HG03175 (cell line): ENCODE results near the gene MYOC.
A peak's percentile ranks its signal among the peaks of the same experiment; 100 is the strongest.
"Not testable (repeated sequence)": the region's sequence is repeated elsewhere in the genome, so short reads cannot be mapped to it uniquely, and the experiment has no call there.

Source experiments
- ATAC-seq: cut with Tn5 transposase; IDR thresholded peaks from one replicate; pipeline ENCODE4 v1.9.1; 2021; ENCODE audit warnings: mild to moderate bottlenecking, moderate library complexity; ENCODE audit not compliant: unreplicated experiment

Gene MYOC

DNA sequence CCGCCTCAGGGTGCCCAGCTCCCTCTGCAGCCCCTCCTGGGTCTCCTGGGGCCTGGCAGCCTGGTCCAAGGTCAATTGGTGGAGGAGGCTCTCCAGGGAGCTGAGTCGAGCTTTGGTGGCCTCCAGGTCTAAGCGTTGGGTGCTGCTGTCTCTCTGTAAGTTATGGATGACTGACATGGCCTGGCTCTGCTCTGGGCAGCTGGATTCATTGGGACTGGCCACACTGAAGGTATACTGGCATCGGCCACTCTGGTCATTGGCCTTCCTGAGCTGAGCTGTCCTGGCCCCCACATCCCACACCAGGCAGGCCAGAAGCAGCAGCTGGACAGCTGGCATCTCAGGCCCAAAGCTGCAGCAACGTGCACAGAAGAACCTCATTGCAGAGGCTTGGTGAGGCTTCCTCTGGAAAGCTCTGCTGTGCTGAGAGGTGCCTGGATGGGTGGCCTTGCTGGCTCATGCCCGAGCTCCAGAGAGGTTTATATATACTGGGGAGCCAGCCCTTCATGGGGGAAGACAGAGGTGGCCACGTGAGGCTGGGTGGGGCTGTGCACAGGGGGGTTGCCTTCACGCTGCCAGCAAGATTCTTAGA is at the start of gene MYOC:
MYOC (minus strand) TSS at position 455 of the 589 bp plus-strand sequence; CDS start at position 378, 77 bp downstream.
- no peak for ATAC-seq

DNA sequence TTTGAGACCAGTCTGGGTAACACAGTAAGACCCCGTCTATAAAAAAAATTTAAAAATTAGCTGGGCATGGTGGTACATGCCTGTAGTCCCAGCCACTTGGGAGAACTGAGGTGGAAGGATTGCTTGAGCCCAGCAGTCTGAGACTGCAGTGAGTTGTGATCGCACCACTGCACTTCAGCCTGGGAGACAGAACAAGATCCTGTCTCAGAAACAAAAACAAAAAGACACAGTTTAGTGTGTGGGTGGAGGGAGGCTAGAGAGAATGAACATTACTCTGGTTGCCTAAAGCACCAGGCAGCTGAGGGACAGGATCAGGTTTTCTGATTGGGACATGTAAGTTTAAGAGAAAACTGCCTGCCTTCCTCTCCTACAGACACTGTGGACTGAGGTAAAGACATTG is 47.0 kb upstream of the MYOC start:
- no peak for ATAC-seq

DNA sequence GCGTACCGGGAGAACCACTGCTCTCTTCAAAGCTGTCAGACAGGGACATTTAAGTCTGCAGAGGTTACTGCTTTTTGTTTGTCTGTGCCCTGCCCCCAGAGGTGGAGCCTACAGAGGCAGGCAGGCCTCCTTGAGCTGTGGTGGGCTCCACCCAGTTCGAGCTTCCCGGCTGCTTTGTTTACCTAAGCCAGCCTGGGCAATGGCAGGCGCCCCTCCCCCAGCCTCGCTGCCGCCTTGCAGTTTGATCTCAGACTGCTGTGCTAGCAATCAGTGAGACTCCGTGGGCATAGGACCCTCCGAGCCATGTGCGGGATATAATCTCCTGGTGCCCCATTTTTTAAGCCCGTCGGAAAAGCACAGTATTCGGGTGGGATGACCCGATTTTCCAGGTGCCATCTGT is 43.3 kb upstream of the MYOC start:
- ATAC-seq = not testable (repeated sequence)

DNA sequence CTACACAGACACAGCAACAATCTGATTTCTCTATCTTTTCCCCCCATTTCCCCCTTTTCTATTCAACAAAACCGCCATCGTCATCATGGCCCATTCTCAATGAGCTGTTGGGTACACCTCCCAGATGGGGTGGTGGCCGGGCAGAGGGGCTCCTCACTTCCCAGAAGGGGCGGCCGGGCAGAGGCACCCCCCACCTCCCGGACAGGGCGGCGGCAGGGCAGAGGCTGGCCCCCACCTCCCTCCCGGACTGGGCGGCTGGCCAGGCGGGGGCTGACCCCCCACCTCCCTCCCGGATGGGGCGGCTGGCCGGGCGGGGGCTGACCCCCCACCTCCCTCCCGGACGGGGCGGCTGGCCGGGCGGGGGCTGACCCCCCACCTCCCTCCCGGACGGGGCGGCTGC is 41.1 kb upstream of the MYOC start:
- not testable (repeated sequence) for ATAC-seq

DNA sequence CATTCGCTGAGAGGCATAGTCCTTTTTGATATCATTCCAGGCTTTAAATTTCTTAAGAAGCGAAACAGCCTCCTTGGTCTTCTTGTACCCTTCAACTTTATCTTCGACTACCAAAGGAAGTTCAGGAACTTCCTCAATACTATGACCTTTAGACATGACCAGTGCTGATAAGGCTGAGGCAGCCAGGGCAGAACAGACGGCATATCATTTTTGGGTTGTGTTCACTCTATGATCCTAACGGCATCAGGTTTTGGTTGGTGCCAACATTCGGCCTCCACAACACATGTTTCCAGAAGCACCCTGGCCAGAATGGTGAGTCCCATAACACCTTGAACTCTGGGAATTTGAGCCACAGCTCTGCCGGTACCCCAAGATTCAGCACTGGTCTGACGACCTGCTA is 31.4 kb upstream of the MYOC start:
- ATAC-seq = no peak

DNA sequence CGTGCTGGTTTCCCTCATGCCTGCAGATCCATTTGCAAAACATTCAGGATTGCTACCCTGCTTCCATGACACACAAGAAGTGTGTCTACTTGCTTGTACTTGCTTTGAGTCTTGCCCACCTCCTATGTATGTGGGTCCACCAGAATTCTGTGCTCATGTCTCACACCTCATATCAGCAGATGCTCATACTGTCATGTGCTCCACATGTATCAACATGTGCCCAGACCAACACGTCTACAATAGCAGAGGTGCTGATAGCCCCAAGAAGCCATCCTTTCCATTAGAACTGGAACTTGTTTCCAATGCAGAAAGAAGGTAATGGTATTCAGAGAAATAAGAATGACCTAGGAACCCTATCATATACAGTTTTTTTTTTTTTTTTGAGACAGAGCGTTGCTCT is 27.9 kb upstream of the MYOC start:
- ATAC-seq = no peak

DNA sequence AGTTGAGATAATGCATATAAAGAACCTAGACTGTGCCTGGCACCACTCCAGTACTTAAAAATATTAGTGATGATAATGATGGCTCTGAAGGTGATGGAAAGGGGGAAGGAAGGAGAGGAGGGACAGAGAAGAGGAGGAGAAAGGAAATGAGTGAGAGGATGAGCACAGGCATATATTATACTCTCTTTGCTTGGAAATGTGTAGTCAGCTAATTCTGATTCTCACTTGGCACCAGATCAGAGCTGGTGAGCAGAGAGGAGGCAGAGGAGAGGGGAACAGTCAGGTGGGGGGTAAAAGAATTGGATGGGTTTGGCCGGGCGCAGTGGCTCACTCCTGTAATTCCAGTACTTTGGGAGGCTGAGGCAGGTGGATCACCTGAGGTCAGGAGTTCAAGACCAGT is 24.3 kb upstream of the MYOC start:
- ATAC-seq = no peak

DNA sequence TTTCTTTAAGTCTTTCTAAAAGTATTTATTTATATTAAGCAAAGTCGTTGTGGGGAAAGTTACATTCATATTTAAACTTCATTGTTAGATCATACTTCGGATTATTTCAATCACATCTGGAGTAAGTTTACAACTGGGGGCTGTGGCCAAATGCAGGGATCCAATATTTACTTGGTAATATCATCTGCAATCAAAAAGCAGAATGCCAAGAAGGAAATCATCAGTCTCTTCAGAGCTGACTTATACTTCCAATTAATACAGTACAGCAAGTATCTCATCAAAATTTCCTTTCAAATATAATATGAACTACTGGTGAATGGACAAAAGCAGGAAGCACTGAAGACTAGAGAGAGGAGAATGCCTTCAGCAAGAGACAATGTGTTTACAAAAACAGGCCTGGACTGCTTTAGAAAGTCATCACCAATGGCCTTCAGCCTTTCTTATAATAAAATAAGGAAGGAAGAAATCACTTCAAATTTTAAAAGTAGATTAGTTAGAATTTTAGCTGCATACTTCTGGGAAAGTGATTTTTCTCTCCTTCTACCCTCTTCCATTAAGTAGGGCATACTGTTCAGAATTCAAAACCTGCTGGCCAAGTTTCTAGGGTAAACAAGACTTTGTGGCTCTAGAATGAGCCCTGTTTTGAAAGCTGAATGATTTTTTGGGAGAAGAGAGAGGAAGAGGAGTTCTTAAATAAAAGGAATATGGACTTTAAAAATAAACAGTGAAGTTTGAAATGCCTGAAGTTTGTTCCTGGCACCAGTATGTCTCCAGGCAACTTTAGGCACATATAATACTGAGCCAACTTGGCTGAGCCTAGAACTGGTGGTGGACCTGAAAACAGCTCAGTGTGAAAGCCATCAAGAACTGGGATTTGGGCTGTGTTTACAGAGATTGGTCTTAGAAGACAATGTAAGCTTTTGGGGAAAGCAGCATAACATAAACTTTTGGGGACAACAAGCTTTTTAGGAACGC is 22.2 kb upstream of the MYOC start:
- ATAC-seq = no peak

DNA sequence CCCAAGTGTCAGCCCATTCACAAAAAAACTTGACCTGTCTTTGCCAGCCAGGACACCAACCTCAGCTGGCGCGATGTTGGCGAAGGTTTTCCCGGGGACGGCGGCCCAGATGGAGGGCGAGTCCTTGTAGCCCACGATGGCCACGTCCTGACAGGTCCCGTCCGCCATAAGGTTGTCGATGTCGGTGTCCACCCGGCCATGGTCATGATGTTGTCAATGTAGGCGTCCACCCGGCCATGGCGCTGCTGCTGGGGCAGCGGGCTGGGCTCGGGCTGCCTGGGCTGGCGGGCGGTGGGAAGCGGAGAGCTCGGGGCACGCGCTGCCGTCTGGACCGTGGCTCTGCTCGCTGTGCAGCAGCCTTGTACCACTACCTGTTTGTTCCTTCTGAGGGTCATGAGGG is 18.3 kb upstream of the MYOC start:
- no peak for ATAC-seq

DNA sequence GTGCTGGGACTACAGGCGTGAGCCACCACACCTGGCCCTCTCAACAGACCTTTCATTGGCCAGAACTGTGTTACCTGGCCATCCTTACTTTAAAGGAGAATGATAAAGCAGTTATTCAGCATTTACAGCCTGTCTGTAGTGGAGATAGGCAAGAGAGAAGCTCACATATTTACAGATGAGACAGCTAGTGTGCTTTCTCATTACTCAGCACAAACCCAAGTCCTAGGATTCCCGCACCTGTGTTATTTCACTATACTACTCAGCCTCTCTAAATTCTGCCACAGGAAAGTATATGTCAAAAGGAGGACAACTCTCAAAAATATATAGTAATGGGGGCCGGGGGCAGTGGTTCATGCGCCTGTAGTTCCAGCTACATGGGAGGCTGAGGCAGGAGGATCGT is 15.9 kb upstream of the MYOC start:
- no peak for ATAC-seq

DNA sequence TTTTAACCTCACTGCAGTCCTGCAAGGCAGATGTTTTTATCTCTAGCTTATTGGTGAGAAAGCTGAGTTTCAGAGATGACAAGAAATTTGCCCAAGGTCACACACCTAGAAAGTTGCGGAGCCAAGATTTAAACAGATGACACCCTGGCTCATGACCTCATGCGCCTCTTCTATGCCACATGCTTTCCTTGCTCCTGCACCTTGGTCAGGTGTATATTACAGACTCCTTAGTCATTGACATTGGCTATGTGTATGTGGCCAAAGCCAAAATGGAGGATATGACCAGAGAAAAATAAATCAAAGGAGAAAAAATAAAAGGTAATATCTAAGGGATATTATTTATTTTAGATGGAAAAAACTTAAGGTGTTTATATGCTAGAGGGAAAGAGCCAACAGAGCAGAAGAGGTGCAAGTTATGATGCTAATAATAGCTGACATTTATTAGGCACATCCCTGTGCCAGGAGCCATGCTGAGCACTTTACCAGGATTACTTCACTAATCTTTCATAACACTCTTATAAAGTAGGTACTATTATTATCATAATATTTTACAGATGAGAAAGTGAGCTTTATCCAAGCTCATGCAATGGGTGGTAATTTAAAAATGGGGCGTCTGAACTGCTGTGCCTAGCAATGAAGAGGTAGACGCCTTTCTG is 13.8 kb upstream of the MYOC start:
- no peak for ATAC-seq

DNA sequence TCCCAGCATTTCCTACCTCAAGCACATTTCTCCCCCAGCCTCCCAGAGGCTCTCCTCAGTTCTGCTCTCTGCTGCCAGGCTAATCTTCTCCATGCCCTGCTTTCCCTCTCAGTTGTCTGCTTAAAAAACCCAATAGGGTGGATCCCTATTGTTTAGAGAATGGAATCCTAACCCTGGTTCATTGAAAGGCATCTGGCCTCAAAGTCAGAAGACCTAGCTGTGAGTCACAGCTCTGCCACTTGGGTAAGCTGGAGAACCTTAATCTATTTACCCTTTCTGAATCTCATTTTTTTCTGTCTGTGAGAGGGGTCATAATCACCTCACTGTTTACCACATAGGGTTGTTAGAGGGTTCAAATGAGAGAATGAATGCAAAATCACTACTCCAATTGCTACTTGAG is 12.5 kb upstream of the MYOC start:
- ATAC-seq = no peak

DNA sequence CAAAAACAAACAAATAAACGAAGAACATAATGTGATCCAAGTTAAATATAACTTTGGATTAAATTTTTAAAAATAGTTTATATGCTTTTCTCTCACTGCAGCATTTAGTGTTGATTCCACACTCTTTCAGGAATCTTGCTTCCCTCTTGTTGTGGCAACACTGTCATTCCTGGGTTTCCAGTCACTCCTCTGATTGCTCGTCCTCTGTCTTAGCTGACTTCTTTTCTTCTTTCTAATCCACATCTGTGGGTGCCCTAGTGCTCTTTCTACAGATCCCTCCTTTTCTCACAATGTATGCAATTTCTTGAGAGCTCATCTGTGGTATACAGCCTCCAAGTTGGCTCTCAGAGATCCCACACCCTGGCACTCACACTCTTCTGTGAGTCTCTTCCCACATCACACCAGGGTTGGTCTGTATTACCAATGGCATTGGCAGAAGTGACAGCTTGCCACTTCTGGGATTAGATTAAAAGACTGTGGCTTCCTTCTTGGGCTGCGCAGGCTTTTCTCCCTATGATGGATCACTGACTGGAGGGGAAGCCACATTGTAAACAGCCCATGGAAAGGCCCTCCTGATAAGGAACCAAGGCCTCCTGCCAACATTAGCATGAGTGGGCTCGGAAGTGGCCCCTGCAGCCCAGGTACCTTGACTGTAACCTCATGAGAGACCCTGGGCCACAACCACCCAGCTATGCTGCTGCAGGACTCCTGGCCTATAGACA is 11.5 kb upstream of the MYOC start:
- ATAC-seq = no peak

DNA sequence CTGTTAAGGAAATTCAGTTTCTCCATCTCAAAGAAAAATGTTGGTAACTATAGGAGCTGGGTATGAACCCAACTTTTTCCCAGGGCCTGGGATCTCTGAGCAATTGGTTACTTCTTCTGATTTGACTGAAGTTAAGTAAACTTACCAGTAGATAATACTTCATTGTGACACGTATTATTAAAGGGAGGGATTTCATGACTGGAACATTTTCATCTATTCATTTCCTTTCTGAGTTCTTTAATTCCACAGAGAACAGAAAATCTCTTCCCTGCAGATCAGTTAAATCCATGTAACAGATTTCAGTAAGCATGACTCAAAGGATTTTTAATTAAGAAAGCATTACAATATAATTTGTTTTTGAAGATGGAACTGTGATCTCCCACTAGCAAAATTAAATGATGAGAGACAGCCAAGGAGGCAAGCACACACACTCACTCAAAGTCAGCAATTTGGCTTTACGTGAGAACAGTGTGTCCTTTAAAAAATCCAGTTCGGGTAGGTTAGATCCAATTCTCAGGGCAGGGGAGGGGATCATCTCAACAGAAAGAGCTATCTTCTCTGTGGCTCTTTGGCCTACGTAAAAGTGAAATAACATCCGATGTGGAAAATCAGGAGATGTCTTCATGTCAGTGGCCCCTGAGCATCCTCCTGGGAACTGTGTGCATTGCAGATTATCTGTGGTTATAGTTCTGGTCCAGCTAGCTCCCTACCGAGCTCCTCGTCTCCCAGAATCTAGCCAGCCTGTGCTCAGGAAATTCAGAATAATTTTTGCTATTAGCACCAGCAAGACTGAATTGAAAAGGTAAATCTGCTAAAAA is 10.8 kb upstream of the MYOC start:
- ATAC-seq = no peak

DNA sequence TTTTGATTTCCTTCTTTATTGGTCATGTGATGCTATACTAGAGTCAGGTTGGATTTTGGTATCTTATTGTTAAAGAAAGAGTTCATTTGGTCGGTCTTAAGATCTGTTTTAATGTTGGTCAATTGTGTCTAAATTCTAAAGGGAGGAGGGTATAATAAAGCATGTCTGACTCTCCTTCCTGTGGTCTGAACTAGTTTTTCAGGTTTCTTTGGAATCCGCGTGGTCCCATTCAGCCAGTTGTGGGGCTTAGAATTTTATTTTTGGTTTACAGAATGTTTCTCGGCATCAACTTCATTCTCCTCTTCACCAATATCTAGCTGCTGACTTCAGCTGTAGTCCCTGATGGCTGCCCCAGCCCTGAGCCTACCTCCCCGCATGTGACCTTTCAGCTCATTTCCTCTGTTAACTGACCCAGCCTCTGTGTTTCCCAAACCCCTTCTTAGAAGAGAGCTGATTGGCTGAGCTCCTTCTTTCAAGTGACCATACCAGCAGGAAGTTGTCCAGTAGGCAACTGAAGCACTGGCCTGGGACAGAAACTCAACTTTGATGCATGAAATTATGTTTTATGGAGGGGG is 8.7 kb upstream of the MYOC start:
- ATAC-seq = no peak

DNA sequence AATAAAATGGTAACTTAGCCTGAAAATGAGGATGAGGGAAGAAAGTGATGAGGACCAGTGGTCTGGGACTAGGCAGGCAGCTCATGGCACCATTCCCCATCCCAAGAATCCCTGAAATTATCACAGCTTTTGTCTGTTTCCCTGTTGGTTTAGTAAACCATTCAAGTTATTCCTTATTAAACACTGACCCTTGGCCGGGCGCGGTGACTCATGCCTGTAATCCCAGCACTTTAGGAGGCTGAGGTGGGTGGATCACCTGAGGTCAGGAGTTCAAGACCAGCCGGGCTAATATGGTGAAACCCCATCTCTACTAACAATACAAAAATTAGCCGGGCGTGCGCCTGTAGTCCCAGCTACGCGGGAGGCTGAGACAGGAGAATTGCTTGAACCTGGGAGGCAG is 3.7 kb upstream of the MYOC start:
- ATAC-seq = not testable (repeated sequence)

DNA sequence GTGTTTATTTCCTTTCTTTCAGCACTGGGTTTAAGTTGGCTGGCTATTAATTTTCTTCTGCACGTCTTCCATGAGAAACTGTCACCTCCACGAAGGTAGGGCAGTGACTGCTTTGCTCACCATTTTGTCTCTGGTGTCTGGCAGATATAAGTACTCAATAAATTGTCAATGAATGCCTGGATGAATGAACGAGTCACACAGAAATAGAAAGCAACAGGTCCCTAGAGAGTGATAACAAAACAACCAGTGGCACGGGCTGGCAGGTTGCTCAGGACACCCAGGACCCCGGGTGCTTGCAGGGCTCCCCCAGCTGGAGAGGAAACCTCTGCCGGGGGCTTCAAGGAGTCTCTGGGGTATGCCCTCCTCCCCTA is 3.2 kb upstream of the MYOC start:
- no peak for ATAC-seq

DNA sequence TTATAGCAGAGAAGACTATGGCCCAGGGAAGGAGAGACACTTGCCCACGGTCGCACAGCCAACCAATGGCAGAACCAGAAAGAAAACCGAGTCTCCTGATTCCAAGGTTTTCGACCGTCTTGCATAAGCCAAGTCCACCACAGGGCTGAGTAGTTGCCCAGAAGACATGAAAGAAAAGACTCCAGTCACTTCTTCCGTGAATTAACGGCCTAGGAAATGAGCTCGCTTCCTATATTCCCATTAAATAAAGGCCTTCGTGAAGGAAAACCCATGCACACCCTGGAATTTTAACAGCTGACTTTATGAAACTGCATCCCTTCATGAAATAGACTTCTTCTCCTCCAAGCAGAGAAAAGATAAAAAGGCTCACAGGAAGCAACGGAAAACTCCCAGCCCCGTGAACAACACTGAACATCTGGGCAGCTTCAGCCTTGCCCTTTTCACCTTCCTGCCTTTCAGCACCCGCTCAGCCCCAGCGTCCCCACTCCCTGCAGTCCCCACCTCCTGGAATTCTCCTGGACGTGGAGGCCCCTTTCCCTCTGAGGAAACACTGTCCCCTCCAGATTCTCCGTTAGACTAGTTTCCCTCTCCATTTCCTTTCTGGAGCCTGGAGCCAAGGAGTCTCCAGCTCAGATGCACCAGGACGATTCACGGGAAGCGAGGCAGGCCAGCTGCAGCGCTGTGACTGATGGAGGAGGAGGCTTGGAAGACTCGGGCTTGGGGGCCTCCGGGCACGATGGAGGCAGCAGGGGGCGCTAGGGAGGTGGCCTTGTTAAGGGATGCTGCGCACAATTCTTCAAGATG is 2.7 kb upstream of the MYOC start:
- ATAC-seq = peak; percentile 78
